GM19372 (cell line): Measurements from ENCODE around the gene EXOC3.
"Not testable (repeated sequence)": the region's sequence is repeated elsewhere in the genome, so short reads cannot be mapped to it uniquely, and the experiment has no call there.

Experiments used
- ATAC-seq: cut with Tn5 transposase; IDR thresholded peaks from one replicate; pipeline ENCODE4 v1.9.1; 2021; ENCODE audit warnings: mild to moderate bottlenecking, low read depth, moderate library complexity; ENCODE audit not compliant: unreplicated experiment

Gene EXOC3

DNA sequence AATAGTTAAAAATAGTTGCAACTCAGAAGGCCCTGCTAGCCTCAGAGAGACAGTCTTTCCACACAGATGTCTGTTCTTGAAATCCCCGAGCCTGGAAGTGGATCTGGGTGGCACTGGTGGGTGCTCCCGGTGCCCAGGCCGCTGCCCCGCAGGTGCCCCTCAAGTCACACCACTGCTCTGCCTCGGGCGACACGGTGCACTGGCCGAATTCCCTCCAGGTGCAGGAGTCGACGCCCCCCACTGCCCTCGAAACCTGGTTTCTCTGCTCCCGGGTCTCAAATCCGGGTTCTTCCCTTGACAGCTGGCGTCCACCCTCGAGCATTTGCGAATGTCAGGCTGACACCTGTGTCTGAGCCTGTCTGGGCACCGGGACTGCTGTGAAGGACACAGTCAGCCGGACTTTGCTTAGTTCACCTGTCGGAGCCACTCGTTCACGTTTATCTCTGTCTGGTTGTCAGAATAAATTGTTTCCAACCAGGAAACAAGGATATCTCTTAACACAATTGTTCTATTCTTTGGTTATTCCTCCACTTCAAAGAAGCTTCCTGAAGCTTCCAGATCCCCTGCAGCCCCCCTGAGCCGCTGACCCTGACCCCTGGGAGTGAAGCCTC lies 54.2 kb downstream of the EXOC3 start:
- ATAC-seq, result no peak

DNA sequence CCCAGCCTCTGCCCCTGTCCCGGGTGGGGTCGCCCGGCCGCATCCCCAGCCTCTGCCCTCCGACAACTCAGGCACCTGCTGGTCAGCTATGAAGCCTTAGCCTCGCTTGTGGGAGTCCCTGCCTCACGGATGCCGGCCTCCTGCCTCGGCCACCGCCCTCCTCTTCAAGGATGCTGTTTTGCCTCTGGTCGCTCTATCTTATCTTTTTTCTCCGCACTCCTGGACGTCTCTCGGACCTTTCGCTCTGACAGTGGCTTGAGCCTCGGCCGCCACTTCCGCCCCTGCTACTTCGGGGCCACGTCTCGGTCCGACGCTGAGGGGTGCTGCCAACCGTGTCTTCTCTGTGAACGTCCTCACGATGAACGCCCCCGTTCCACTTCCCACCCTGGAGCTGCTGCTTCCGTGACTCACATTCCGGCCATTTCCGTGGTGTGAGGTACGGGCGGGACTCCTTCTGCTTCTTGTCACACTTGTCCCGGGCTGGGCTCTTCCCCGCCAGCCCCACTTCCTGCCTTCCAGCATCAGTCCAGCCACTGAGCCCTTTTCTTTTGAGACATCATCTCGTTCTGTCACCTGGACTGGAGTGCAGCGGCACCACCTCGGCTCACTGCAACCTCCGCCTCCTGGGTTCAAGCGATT lies 55.0 kb downstream of the EXOC3 start:
- no peak for ATAC-seq

DNA sequence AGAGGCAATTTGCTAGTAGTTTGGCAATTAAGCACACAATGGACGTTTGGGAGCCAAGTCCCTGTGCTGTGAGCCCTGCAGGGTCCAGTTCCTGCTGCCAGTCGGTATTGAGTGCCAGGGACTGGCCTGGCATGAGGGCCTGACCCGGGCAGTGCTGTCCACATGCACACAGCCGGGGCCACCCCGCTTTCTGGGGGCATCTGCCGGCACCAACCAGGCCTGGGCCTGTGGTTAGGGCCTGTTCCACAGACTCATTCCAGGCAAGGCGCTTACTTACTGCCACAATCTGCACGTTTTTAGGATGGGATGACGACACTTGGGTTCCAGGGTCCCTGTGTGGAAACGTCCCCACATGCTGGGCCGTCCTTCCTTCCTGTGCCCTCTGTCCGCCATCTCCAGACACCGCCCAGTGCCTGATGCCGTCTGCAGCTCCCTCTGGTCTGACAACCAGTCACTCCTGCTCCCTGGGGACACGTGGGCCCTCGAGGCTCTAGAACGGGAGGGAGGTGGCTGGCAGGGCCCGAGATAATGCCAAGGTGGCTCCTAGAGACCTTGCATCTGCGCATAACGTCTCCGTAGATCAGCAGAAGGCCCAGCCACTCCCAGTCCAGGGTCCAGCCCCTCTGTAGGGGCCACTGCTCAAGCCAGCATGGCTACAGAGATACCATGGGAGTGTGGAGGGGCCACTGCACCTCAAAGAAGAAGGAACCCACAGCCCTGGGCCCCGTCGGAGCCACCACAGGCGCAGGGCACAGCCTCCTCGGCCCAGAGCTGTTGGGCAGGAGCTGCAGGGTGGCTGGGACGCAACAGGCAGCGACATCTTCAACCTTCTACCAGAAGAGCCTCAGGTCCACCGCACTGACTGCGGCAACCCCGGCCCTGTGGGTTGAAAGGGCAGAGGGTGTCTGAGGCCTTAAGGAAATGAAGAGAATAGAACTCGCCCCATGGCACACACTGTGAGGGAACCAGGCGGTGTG lies 56.5 kb downstream of the EXOC3 start:
- ATAC-seq, result no peak

DNA sequence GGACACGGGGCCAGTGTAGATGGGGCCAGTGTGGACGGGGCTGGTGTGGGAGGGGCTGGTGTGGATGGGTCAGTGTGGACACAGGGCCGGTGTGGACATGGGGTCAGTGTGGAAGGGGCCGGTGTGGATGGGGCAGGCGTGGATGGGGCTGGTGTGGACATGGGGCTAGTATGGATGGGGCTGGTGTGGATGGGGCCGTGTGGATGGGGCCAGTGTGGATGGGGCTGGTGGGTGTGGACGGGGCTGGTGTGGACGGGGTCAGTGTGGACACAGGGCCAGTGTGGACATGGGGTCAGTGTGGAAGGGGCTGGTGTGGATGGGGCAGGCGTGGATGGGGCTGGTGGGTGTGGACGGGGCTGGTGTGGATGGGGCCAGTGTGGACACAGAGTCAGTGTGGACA lies 57.5 kb downstream of the EXOC3 start:
- no peak for ATAC-seq

DNA sequence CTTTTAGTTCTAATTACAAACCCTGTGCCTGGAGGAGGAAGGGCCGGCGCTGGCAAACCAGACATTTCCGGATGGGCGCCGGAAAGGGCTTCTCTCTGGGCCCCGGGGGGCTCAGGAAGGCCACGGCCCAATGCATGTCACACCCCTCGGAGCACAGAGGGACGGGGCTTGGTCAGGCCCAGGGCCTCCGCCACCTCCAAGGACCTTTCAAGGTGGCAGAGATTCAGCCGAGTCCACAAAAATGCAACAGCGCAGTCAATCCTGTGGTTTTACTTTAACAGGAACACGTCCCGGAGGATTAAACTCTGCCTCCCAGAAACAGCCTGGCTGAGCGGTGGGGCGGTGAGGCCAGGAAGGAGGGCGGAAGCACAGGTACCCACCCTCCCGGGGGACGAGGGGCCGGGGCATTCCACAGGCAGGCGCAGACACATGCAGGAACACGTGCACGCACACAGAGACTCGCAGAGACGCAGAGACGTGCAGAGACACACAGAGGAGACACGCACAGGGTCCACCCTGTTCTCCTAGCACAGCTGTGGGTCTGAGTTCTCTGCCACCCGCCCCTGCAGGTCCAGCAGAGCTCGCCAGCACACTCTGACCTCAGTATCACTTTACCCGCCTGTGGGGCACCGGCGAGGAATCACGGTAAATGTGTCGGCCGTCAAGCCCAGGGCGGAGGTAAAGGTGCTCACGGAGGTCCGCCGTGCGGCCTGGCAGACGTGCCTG lies 58.3 kb downstream of the EXOC3 start:
- ATAC-seq, result no peak

DNA sequence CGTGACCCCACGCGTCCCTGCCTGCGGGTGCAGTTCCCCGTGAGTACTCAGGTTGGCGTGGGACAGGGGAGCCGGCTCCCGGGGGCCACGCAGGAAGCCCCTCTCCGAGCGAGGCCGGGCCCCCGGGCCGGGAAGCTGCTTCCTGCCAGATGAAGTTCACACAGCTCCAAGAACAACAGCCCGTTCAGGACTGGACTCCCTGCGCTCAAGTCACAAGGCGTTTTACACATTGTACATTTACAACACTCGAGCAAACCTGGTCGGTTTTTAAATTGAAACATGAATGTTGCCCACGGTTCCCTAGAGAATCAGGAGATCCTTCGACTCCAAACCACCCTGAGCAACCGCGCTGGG lies 58.8 kb downstream of the EXOC3 start:
- ATAC-seq, result no peak

DNA sequence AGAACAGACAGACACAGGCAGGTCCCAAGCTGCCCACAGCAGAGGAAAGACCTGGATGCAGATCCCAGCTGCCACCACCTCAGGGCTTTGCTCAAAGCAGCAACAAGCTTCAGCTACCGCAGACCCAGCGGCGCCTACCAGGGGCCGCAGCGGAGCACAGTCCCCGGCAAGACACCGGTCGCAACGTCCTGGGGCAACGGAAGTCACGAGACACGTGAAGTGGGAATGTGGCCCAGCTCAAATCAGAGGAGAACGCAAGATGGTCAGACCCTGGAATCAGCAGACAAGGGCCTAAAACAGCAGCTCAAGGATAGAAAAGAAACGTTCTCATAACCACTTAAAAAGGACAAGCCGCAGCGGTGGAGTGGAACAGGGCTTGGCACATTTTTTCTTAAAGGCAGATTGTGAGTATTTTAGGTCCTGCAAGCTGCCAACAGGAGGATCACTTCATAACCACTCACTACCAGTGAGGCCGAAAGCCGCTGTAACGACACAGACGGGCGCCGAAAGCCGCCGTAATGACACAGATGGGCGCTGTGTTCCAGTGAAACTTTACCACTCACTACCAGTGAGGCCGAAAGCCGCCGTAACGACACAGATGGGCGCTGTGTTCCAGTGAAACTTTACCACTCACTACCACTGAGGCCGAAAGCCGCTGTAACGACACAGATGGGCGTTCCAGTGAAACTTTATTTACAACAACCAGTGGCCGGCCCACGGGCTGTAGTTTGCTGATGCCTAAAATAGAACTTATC lies 59.5 kb downstream of the EXOC3 start:
- no peak for ATAC-seq

DNA sequence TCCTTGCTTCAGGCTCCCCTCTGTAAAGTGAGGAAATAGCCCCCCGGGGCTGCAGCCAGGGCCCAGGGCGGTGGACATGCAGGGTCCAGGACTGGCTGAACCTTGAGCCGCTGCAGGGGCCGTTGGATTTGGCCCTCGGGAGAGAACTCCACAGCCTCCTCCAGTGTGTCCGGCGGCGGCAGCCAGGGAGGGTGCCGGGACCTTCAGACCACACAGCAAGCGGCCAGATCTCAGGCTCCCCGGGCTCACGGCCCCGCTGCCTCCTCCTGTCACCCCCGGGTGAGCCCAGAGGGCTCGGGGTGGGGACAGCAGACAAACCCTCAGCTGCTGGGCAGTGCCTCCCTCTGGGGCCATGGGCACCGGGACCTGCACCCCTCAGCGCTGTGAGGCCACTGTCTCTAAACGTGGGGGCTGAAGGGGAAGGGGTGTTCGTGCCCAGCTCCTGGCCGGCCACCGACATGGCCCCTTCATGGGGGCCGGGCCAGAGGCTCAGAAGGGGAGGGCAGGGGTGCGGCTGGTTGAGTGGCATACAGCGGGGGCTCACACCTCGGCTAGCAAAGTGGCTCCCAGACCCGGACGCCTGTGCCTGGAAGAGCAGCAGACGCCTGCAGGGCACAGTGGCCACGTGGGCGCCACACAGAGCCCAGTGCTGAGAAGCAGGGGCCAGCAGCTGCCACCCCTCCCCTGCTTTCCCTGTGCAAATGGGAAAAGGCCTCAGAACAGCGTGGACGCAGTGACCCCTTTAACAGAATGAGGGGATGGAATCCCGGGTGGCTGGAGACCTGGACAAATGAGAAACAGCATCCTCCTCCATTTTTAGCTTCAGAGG lies 61.6 kb downstream of the EXOC3 start:
- no peak for ATAC-seq

DNA sequence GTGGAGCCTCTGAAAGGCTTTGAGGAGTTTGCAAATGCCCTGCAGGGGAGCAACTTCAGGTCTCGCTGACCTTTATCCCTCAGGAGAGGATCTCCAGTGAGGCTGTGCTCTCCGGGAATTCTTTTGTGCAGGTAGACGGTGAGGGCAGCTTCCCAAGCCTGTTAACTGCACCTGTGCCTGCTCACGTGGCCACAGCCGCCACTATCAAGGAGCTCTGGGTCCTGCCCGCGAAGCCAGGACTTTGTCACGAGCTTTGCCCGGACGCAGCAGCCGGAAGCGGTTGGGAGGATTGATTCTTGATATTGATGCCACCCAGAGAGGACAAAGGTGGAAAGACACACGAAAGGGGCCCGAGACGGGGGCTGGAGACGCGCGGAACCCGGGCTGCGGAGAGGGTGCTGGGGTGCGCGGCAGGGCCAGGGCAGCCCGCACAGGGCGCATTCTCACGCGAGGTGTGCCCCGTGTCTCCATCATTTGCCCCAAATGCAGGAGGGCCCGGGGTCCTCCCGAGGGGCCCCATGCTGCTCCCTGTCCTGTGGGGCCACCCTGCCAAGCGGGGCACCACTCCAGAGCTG lies 63.1 kb downstream of the EXOC3 start:
- no peak for ATAC-seq

DNA sequence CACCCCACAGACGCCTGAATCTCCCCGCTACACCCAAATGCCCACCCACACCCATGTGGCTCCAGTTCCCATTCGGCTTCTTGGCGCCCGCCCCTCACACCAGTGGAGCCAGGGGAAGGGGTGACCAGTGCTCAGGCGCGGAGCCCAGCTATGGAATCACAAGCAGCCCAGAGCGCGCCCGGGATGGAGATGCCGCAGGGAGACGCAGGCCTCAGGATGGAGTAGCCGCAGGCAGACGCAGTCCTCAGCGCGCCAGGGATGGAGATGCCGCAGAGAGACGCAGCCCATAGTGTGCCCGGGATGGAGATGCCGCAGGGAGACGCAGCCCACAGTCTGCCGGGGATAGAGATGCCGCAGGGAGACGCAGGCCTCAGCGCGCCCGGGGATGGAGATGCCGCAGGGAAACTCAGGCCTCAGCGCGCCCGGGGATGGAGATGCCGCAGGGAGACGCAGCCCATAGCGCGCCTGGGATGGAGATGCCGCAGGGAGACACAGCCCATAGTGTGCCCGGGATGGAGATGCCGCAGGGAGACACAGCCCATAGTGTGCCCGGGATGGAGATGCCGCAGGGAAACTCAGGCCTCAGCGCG lies 65.1 kb downstream of the EXOC3 start:
- not testable (repeated sequence) for ATAC-seq

DNA sequence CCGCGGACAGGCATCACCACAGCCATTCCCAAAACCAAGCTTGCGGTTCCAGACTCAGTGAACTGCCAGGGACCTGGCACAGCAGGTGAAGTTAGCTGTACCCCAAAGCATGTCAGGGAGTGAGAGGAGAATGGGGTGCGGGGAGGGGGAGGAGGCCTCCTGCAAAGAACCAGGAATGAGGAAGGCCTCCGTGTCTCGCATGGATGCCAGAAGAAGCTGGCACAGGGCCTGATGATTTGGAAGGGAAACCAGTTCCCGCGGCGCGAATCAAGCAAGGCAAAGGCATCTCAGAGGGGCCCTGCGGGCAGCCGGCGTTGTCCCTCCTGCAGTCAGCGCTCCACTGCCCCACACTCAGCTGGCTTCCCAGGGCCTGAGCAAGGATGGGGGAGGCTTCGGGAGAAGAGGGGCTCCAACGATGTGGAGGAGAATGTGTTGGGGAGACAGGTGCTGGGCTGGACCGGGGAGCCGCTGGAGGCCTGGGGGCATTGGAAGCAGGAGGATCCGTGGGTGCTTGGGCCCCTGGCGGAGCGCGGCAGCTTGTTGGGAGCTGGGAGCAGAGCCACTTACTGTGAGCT lies 66.7 kb downstream of the EXOC3 start:
- no peak for ATAC-seq

DNA sequence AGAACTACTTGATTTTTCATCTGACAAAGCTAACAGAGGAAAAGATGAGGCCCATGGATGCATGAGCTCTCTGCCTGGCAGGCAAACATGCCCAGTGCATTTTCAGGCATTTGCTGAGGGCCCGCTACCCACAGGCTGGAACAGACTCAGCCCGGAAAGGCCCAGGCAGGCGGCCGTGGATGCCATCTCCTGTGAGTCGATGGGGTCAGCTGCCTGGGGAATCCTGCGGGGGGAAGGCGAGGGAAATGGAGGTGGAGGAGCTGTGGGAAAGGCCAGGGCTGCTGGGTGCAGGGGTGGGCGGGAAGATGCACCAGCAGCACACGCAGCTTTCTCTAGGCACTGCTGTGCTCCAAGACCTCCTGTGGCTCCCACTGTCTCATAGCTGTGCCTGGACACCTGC lies 67.5 kb downstream of the EXOC3 start:
- no peak for ATAC-seq

DNA sequence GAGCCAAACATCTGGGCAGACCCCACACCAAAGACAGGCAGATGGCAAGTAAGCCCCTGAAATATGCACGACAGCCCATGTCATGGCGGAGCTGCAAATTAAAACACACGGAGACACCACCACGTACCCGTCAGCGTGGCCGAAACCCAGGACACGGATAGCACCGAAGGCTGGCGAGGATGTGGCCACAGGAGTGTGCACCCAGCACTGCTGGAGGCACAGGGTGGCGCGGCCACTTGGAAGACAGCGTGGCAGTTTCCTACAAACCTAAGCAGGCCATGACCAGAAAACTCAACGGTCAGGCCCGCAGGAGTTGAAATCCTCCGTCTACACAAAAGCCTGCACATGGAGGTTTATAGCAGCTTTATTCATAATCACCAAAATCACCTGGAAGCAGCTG lies 68.5 kb downstream of the EXOC3 start:
- no peak for ATAC-seq

DNA sequence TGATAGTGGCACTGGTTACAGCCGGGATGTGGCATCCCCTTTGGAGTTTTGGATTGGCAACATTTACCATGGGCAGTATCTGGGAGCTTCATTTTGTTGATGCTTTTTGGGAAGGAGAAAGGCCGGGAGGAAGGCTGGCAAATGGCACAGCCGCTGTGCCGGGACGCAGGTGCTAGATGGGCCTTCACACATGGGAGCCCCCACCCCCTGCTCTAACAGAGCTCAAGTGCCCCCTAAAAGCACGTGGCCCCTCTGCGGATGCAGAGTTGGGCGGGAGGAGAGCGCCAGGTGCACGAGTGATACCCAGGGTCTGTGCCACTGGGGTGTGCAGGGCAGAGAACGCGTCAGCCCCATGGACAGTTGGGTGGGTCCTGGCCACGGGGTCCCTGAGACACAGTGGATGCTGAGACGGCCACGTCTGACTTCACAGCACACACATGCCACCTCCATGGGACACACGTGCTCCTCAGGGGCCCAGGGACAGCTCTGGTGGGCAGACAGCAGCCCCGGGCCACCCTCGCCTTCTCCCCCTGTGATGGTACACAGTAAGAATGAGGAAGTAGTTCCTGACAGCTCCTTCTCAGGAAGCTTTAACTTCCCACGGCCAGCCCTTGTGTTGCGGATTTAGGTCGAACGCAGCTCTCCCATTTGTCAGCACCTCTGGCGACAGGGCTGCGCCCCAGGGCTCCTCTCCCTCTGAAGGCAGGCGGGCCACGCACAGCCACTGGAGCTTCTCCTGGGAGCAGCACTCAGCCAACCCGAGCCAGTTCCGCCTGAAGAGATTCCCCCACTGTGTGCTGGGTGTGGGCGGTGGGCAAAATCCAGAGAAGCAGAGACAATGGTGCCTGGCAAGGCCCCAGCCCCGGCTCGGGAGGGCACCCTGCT lies 70.5 kb downstream of the EXOC3 start:
- ATAC-seq, result no peak

DNA sequence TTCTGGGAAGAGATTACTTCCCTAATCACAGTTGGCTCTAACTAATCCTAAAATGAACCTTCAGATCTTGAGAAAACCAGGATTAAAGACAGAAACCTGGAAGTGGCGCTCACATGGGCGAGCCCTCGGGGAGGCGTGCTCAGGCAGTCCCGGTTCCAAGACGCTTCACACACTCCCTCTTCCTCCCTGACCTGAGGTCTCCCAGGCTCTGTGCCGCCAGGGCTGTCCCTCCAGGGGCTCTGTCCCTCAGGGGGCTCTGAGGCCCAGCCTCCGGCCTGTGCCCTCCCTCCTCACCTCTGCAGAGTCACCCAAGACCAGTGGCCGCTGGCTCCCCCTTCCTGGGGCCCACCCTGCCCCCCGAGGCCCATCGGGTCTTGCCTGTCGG lies 71.1 kb downstream of the EXOC3 start:
- no peak for ATAC-seq

DNA sequence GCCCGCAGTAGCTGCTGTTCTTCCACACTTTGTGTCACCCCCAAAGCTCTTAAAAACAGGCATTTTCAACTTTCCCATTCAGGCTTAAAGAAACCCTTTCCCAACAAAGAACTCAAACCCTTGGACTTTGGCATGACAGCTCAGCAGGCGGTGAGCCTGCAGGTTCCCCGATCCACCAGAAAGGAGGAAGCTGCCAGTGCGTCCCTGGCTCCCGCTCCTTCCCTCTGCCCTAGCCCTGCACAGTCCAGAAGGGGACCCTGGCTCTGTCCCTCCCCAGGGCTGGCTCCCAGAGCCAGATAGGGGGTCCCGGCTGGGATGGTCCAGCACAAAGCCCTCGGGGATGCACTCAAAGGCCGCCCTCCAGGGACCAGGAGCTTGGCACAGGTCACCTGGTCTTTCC lies 71.7 kb downstream of the EXOC3 start:
- ATAC-seq, result no peak

DNA sequence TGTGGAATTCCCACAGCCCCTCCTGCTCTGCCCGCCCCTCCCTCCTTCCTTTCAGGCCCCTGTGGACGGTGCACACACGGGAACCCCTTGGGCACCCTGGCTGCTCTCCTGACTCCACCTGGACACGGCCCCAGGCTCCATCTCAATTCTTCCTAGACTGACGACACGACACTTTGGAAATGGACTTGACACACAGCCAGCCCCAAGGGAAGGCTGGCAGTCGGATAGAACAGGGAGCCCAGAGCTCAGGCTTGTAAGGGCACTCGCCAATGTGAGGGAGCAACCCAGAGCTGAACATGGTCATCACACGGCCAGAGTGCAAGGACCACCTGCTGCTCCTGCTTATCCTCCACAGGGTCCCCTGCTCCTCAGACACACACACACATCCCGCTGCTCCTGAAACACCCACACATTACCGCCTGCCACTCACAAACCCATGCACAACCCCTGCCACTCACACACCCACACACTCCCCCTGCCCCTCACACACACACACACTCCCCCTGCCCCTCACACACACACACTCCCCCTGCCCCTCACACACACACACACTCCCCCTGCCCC lies 72.4 kb downstream of the EXOC3 start:
- ATAC-seq, result no peak
